GM23338 (cell line): ENCODE data around the gene GART.

Experiments used
- CREB1 ChIP-seq: fragments of 250-450 bp; sonication (Bioruptor Pico); IDR thresholded peaks from 2 replicates; pipeline ENCODE4 v1.5.0; 2020; ENCODE audit warnings: low read depth, mild to moderate bottlenecking, moderate library complexity
- EZH2 ChIP-seq: fragments of 200-600 bp; sonication (generic); IDR thresholded peaks from one replicate; pipeline ENCODE4 v1.8.0; 2017; ENCODE audit warnings: antibody characterized with exemption, mild to moderate bottlenecking, low read depth; ENCODE audit not compliant: unreplicated experiment
- EZH2phosphoT487 ChIP-seq: fragments of 200-600 bp; sonication (generic); IDR thresholded peaks from one replicate; pipeline ENCODE4 v1.8.1; 2018; ENCODE audit warnings: antibody characterized with exemption; ENCODE audit not compliant: unreplicated experiment
- JUNB ChIP-seq: IDR thresholded peaks from one replicate; pipeline ENCODE4 v1.6.1; 2016; ENCODE audit warnings: antibody characterized with exemption; ENCODE audit not compliant: unreplicated experiment
- NANOG ChIP-seq: IDR thresholded peaks from 2 replicates; pipeline ENCODE4 v1.6.1; 2016; ENCODE audit warnings: antibody characterized with exemption, borderline replicate concordance
- POLR2AphosphoS5 ChIP-seq: IDR thresholded peaks from 2 replicates; pipeline ENCODE4 v1.6.1; 2016; ENCODE audit warnings: antibody characterized with exemption, low read depth
- REST ChIP-seq: IDR thresholded peaks from one replicate; pipeline ENCODE4 v1.6.1; 2018; ENCODE audit warnings: antibody characterized with exemption; ENCODE audit not compliant: unreplicated experiment
- STAT1 ChIP-seq: IDR thresholded peaks from one replicate; pipeline ENCODE4 v1.6.1; 2016; ENCODE audit warnings: antibody characterized with exemption; ENCODE audit not compliant: unreplicated experiment
- ZNF462 ChIP-seq: fragments of 250-450 bp; sonication (Bioruptor Pico); IDR thresholded peaks from 2 replicates; pipeline ENCODE4 v1.5.0; 2020; ENCODE audit warnings: mild to moderate bottlenecking, moderate library complexity
- TF ChIP-seq, protein P1 (sequence below), 2 experiments: fragments of 200-600 bp in 1 of 2; sonication (generic) in 1 of 2; conservative IDR thresholded peaks; 2 replicates each; pipeline versions ENCODE4 v1.5.1 to v1.6.1; 2016 to 2017; ENCODE audit warnings: antibody characterized with exemption in 2 of 2, low read depth in 2 of 2, mild to moderate bottlenecking in 2 of 2, moderate library complexity in 1 of 2
- TF ChIP-seq, protein P2 (sequence below): IDR thresholded peaks from 2 replicates; pipeline ENCODE4 v1.6.1; 2016; ENCODE audit warnings: antibody characterized with exemption

- TF ChIP-seq EZH2 = no peak
- TF ChIP-seq, protein P1, sequence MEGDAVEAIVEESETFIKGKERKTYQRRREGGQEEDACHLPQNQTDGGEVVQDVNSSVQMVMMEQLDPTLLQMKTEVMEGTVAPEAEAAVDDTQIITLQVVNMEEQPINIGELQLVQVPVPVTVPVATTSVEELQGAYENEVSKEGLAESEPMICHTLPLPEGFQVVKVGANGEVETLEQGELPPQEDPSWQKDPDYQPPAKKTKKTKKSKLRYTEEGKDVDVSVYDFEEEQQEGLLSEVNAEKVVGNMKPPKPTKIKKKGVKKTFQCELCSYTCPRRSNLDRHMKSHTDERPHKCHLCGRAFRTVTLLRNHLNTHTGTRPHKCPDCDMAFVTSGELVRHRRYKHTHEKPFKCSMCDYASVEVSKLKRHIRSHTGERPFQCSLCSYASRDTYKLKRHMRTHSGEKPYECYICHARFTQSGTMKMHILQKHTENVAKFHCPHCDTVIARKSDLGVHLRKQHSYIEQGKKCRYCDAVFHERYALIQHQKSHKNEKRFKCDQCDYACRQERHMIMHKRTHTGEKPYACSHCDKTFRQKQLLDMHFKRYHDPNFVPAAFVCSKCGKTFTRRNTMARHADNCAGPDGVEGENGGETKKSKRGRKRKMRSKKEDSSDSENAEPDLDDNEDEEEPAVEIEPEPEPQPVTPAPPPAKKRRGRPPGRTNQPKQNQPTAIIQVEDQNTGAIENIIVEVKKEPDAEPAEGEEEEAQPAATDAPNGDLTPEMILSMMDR (conservative IDR thresholded peaks at IDR 0.05; ENCODE audit: low read depth in 2 of 2) = no peak
- no peak for TF ChIP-seq ZNF462 (CRISPR knock-in tag)
- no peak for TF ChIP-seq EZH2phosphoT487
- TF ChIP-seq JUNB = no peak
- TF ChIP-seq REST = no peak
- TF ChIP-seq, protein P2, sequence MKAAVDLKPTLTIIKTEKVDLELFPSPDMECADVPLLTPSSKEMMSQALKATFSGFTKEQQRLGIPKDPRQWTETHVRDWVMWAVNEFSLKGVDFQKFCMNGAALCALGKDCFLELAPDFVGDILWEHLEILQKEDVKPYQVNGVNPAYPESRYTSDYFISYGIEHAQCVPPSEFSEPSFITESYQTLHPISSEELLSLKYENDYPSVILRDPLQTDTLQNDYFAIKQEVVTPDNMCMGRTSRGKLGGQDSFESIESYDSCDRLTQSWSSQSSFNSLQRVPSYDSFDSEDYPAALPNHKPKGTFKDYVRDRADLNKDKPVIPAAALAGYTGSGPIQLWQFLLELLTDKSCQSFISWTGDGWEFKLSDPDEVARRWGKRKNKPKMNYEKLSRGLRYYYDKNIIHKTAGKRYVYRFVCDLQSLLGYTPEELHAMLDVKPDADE = no peak
- TF ChIP-seq POLR2AphosphoS5 = no peak
- TF ChIP-seq CREB1 (CRISPR knock-in tag) = no peak
- TF ChIP-seq STAT1 = no peak
- no peak for TF ChIP-seq NANOG
Observed at GRCh38 chr21:33572350-33572749, 30.4 kb upstream of the GART start.
